Measurements from ENCODE around the gene PPIL6. TPM values are rescaled to one million over a fixed set of nuclear protein-coding genes. Genes with fewer than 3 reads are reported as not detected.
A peak's percentile ranks its signal among the peaks of the same experiment; 100 is the strongest.

The PPIL6 gene
- total RNA-seq, 4 donors from 2014 or later, result 1.9 to 9.0 (median 2.5) TPM

GRCh38 chr6:109441069-109441816 is 815 bp upstream of the PPIL6 start:
- peaks cover 0 to 34% (median 19%) of the 10 kb centered on the region in 3 donors for H3K4me1 ChIP-seq
- no peaks in the 10 kb centered on the region for H3K9me3 ChIP-seq
- TF ChIP-seq POLR2AphosphoS5 (IDR thresholded peaks at IDR 0.05) (no peak), POLR2A (IDR thresholded peaks at IDR 0.05) (no peak), EP300 (IDR thresholded peaks at IDR 0.05) (no peak)
- TF ChIP-seq, protein P1, sequence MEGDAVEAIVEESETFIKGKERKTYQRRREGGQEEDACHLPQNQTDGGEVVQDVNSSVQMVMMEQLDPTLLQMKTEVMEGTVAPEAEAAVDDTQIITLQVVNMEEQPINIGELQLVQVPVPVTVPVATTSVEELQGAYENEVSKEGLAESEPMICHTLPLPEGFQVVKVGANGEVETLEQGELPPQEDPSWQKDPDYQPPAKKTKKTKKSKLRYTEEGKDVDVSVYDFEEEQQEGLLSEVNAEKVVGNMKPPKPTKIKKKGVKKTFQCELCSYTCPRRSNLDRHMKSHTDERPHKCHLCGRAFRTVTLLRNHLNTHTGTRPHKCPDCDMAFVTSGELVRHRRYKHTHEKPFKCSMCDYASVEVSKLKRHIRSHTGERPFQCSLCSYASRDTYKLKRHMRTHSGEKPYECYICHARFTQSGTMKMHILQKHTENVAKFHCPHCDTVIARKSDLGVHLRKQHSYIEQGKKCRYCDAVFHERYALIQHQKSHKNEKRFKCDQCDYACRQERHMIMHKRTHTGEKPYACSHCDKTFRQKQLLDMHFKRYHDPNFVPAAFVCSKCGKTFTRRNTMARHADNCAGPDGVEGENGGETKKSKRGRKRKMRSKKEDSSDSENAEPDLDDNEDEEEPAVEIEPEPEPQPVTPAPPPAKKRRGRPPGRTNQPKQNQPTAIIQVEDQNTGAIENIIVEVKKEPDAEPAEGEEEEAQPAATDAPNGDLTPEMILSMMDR (IDR thresholded peaks at IDR 0.05), result peak in 2 of 4 experiments; percentile 12 to 39
- no peaks in the 10 kb centered on the region for H3K27me3 ChIP-seq
- peaks cover 0 to 38% of the 10 kb centered on the region in 2 donors for H3K36me3 ChIP-seq
- H3K4me3 ChIP-seq, result peak overlapping the region; percentile 78 to 86
- H3K27ac ChIP-seq, result peak overlapping the region; percentile 27 to 92 (median 81)
- ATAC-seq, result peak; percentile 17
- 33% methylated on average over 1 of the region's 31 CpGs; no CpG with 5 or more reads in 1 of the 2 donors for WGBS, 2 donors (ENCODE audit: low coverage in 1 of 2)

DNA sequence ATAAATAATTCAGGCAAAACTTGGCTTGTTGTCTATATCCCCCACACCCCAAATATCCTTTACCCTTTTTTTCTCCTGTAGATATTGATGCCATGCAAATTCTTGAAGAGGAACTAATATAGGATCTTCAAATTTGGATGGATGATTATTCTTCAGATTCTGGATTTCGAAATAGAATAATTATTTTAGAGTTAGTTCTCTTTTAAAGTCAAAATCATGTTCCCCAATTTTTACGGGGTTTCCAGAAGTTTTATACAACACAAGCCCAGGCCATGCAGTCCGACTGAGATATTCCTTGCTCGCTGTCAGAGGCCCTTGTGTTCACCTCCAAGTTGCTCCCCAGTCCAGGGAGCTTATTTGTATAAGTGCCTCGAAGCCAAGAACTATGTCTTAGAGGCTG is 4.4 kb downstream of the PPIL6 start:
- no peaks in the 10 kb centered on the region for H3K27me3 ChIP-seq
- no peaks in the 10 kb centered on the region for H3K36me3 ChIP-seq
- H3K4me1 ChIP-seq, result peaks cover 0 to 14% (median 9%) of the 10 kb centered on the region in 3 donors
- TF ChIP-seq POLR2A (IDR thresholded peaks at IDR 0.05) (no peak), POLR2AphosphoS5 (IDR thresholded peaks at IDR 0.05) (no peak), EP300 (IDR thresholded peaks at IDR 0.05) (no peak)
- TF ChIP-seq, protein P1 (IDR thresholded peaks at IDR 0.05), result no peak
- no peaks in the 10 kb centered on the region for H3K9me3 ChIP-seq
- no peak for ATAC-seq
- H3K4me3 ChIP-seq, result no peak overlapping the region
- H3K27ac ChIP-seq, result no peak overlapping the region
- 81 to 97% methylated on average over 3 to 5 of the region's 5 CpGs for WGBS, 2 donors (ENCODE audit: low coverage in 1 of 2)

- Histone ChIP-seq H3K27me3 (no peaks in the 10 kb centered on the region), H3K4me1 (peaks cover 0 to 8% (median 4%) of the 10 kb centered on the region in 3 donors), H3K27ac (no peak overlapping the region), H3K36me3 (no peaks in the 10 kb centered on the region), H3K4me3 (no peak overlapping the region), H3K9me3 (no peaks in the 10 kb centered on the region)
- TF ChIP-seq POLR2A (IDR thresholded peaks at IDR 0.05) (no peak), EP300 (IDR thresholded peaks at IDR 0.05) (no peak), POLR2AphosphoS5 (IDR thresholded peaks at IDR 0.05) (no peak)
- TF ChIP-seq, protein P1 (IDR thresholded peaks at IDR 0.05), result no peak
- WGBS, 2 donors (ENCODE audit: low coverage in 1 of 2), result 73% methylated on average over 2 of the region's 2 CpGs; no CpG with 5 or more reads in 1 of the 2 donors
- ATAC-seq, result no peak
These were observed 6.0 kb downstream of the PPIL6 start for GRCh38 chr6:109434456-109434855.

DNA sequence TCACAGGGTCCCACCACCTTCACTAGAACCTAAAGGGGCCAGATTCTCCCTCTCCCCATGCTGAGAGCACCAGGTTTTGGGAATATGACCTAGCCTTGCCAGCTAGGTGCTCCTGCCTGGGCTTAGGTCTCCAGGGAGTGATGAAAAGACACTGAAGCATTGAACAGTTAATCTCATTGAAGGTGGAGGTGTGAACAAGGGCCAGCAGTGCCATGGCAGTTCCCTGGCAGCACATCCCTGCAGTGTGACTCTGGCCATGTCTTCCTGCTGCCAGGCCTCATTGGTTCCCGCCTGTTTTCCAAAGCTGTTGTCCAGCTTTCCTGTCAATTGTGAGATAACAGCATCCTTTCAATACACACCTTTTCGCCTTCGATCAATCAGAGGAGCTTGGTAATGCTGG is 10.9 kb downstream of the PPIL6 start:
- 100% methylated on average over 1 to 3 of the region's 3 CpGs for WGBS, 2 donors (ENCODE audit: low coverage in 1 of 2)

More for the DNA sequence above, 10.9 kb downstream of the PPIL6 start:
- Histone ChIP-seq H3K9me3 (no peaks in the 10 kb centered on the region), H3K4me1 (peaks cover 0 to 12% (median 0%) of the 10 kb centered on the region in 3 donors), H3K27me3 (no peaks in the 10 kb centered on the region), H3K27ac (no peak overlapping the region), H3K36me3 (no peaks in the 10 kb centered on the region), H3K4me3 (no peak overlapping the region)
- TF ChIP-seq, protein P1 (IDR thresholded peaks at IDR 0.05), result no peak
- no peak for TF ChIP-seq POLR2AphosphoS5 (IDR thresholded peaks at IDR 0.05)
- no peak for TF ChIP-seq POLR2A (IDR thresholded peaks at IDR 0.05)
- TF ChIP-seq EP300 (IDR thresholded peaks at IDR 0.05), result no peak
- no peak for ATAC-seq

Measured in gastroesophageal sphincter (tissue), 4 donors.